ENCODE data around the gene CNIH1. TPM values are rescaled to one million over a fixed set of nuclear protein-coding genes. Genes with fewer than 3 reads are reported as not detected.
"Not testable (repeated sequence)": the region's sequence is repeated elsewhere in the genome, so short reads cannot be mapped to it uniquely, and the experiment has no call there.

CNIH1 gene
- polyA plus RNA-seq, 4 donors: 110 to 171 (median 137) TPM

DNA sequence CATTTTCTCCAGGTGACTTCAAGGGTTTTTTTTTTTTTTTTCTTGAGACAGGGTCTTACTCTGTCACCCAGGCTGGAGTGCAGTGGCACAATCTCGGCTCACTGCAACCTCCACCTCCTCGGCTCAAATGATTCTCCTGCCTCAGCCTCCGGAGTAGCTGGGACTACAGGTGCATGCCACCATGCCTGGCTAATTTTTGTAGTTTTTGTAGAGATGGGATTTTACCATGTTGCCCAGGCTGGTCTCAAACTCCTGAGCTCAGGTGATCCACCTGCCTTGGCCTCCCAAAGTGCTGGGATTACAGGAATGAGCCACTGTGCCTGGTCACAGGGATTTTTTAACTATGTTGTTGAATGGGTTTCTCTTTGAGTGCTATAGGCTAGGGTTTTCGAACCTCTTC lies 3.2 kb downstream of the CNIH1 start:
- not testable (repeated sequence) for DNase-seq (ENCODE audit: low read depth in 4 of 4, low spot score in 3 of 4)

GRCh38 chr14:54435500-54435981 lies 5.6 kb downstream of the CNIH1 start:
- no peak for DNase-seq (ENCODE audit: low read depth in 4 of 4, low spot score in 3 of 4)

DNA sequence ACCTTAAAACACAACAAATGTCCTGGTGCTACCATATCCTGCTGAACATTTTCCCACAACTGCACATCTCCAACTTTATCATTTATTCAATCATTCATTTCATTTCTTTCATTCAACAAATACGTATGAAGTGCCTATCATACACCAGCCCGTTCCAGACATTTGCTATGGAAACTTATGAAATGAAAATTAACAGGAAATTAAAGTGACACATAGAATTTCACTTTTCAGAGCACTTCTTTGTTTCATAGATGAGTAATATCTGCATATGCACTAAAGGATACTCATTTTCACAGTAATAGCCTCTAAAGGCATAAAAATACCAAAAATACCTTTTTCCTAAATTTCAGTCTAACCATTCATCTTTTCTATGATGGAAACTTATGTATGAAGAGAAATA lies 12.6 kb downstream of the CNIH1 start:
- no peak for DNase-seq (ENCODE audit: low read depth in 4 of 4, low spot score in 3 of 4)

DNA sequence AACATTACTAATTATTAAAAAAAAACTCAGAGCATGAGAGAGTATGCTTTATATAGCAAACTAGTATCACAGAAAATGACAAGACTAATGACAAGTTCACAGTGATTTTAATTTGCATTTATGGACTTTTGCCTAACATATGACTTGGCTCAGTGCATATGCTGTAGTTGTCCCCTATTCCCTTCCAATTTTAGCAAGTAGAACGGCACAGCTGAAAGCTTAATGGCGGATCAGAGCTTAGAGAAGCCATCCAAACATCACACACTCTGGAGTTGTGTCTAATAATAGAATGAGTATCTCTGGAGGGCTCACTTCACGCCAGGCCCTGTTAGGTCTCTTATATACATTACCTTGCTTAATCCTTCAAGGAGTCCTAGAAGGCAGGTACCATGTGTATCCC lies 13.3 kb downstream of the CNIH1 start:
- DNase-seq (ENCODE audit: low read depth in 4 of 4, low spot score in 3 of 4): no peak

- no peak for DNase-seq (ENCODE audit: low read depth in 4 of 4, low spot score in 3 of 4)
Observed at GRCh38 chr14:54425537-54426274, 15.5 kb downstream of the CNIH1 start.

DNA sequence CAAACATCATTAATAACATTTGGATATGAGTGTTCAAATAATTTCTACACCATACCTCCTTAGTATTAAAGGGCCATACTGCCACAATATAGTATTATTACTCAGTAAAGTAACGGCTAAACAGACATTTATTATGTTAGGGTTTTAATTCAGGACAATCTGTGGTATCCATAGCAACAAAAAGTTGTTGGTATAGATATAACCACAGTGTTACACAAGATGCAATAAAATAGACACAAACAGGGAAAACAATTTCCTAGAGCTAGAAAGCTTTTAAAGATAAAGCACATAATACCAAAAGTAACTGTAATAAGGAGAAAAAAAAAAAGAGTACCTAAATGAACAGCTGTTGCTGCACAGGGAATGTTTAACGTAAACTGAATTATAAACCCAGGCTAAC lies 16.1 kb downstream of the CNIH1 start:
- DNase-seq (ENCODE audit: low read depth in 4 of 4, low spot score in 3 of 4): no peak

GRCh38 chr14:54424479-54424901 lies 16.7 kb downstream of the CNIH1 start:
- no peak for DNase-seq (ENCODE audit: low read depth in 4 of 4, low spot score in 3 of 4)

DNA sequence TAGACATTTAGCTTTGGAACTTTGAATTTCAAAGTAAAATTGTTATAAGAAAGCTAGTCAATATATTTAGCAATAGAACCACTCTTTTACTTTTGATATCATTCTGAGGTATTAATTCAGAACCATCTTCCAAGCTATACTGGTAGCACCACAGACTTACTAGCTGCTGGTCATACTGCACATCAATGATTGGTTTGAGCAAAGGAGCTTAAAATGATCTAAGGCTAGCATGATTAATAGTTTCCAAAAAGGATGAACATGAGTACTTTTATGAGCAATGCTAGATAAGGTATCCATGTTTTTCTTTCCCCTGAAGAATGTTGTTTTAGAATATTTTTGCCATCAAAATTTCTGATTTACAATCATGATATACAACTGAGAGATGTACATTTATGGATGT lies 17.2 kb downstream of the CNIH1 start:
- no peak for DNase-seq (ENCODE audit: low read depth in 4 of 4, low spot score in 3 of 4)

GRCh38 chr14:54420478-54421142 lies 20.6 kb downstream of the CNIH1 start:
- no peak for DNase-seq (ENCODE audit: low read depth in 4 of 4, low spot score in 3 of 4)

DNA sequence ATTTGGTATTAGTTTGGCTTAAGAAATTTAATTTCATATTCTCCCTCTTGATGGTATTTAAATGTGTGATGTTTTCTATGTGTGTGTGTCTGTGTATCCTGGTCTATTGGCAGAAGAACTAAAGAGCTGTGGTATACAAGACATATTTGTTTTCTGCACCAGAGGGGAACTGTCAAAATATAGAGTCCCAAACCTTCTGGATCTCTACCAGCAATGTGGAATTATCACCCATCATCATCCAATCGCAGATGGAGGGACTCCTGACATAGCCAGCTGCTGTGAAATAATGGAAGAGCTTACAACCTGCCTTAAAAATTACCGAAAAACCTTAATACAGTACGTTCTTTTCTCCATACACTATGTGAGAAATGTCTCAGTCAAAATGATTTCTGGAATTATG lies 29.8 kb downstream of the CNIH1 start:
- DNase-seq (ENCODE audit: low read depth in 4 of 4, low spot score in 3 of 4): no peak

- no peak for DNase-seq (ENCODE audit: low read depth in 4 of 4, low spot score in 3 of 4)
Observed at GRCh38 chr14:54410215-54410614, 31.0 kb downstream of the CNIH1 start.

DNA sequence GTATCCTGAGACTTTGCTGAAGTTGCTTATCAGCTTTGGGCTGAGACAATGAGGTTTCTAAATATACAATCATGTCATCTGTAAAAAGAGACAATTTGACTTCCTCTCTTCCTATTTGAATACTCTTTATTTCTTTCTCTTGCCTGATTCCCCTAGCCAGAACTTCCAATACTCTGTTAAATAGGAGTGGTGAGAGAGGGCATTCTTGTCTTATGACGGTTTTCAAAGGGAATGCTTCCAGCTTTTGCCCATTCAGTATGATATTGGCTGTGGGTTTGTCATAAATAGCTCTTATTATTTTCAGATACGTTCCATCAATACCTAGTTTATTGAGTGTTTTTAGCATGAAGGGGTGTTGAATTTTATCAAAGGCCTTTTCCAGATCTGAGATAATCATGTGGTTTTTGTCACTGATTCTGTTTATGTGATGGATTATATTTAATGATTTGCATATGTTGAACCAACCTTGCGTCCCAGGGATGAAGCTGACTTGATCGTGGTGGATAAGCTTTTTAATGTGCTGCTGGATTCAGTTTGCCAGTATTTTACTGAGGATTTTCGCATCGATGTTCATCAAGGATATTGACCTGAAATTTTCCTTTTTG lies 37.7 kb downstream of the CNIH1 start:
- not testable (repeated sequence) for DNase-seq (ENCODE audit: low read depth in 4 of 4, low spot score in 3 of 4)

GRCh38 chr14:54399560-54399959 lies 41.6 kb downstream of the CNIH1 start:
- no peak for DNase-seq (ENCODE audit: low read depth in 4 of 4, low spot score in 3 of 4)

DNA sequence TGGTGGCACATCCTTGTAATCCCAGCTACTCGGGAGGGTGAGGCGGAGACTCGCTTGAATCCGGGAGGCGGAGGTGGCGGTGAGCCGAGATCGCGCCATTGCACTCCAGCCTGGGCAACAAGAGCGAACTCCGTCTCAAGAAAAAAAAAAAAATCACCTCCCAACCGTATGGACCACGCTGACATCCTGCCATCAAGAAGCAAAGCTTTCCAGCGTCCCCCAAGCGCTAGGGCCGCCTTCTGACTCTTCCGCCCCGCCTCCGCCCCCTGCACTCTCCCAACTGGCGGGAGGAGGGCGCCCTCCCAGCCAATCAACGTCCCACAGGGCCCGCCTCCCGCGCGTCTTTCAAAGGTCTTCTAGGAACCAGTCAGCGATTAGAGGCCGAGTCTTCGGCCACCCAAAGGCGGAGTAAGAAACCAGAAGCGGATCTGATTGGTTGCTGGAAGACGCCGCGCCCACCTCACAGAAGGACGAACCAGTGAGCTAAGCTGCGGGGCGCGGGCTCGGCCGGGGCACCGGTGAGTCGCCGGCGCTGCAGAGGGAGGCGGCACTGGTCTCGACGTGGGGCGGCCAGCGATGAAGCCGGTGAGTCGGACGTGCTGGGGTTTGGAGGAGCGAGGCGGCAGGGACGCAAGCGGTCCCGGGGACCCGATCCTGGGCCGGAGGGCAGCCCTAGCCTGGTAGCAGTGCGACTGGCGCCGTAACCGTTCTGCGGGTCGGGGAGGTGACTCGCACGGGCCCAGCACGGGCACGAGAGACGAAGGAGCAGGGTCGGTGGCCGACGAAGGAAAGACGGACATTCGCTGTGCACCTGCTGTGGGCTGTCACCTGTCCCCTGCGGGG lies 44.5 kb downstream of the CNIH1 start, which contains the start of gene CDKN3:
CDKN3 (plus strand) TSS at position 515 of the 843 bp plus-strand sequence; CDS start at position 577, 62 bp downstream.
- DNase-seq (ENCODE audit: low read depth in 4 of 4, low spot score in 3 of 4): peak; percentile 90 to 98 (median 96)

DNA sequence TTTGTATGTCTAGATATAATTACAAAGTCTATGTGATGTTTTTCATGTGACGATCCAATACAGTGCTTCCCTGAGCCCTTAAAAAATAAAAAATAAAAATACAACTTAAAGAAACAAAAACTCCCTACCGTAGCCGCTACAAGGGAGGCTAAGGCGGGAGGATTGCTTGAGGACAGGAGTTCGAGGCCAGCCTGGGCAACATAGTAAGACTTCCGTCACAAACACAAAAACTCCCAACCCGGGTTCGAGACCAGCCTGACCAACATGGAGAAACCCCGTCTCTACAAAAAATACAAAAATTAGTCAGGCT lies 45.0 kb downstream of the CNIH1 start:
- DNase-seq (ENCODE audit: low read depth in 4 of 4, low spot score in 3 of 4): no peak

DNA sequence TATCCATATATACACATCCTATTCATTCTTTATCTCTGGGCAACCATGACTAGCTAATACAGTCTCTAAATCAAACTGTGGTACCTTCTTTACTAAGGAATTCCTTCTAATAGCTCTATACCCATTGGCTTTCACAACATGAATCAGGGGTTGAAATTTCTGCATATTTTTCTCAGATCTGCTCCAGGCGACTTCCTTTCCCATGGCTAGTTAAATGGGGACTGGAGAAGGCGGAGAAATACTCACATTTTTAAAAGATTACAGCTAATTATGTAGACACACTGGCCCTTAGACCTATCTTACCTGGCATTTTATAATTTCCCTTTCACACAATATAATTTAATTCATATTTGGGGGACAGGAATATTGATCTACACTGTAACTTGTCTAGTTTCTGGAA lies 45.5 kb downstream of the CNIH1 start:
- DNase-seq (ENCODE audit: low read depth in 4 of 4, low spot score in 3 of 4): no peak

GRCh38 chr14:54395284-54395683 lies 45.9 kb downstream of the CNIH1 start:
- no peak for DNase-seq (ENCODE audit: low read depth in 4 of 4, low spot score in 3 of 4)

DNA sequence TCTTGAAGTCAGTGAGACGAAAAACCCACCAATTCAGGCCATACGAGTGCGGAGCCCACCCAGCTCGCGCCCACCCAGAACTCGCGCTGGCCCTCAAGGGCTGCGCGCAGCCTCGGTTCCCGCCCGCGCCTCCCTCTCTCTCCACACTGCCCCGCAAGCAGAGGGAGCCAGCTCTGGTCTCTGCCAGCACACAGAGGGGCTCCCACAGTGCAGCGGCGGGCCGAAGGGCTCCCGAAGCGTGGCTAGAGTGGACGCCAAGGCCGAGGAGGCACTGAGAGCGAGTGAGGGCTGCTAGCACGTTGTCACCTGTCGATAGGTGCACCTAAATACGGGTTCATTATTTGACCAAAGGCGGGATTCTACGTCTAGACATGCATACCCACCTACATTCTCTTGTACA lies 46.6 kb downstream of the CNIH1 start:
- DNase-seq (ENCODE audit: low read depth in 4 of 4, low spot score in 3 of 4): no peak

DNA sequence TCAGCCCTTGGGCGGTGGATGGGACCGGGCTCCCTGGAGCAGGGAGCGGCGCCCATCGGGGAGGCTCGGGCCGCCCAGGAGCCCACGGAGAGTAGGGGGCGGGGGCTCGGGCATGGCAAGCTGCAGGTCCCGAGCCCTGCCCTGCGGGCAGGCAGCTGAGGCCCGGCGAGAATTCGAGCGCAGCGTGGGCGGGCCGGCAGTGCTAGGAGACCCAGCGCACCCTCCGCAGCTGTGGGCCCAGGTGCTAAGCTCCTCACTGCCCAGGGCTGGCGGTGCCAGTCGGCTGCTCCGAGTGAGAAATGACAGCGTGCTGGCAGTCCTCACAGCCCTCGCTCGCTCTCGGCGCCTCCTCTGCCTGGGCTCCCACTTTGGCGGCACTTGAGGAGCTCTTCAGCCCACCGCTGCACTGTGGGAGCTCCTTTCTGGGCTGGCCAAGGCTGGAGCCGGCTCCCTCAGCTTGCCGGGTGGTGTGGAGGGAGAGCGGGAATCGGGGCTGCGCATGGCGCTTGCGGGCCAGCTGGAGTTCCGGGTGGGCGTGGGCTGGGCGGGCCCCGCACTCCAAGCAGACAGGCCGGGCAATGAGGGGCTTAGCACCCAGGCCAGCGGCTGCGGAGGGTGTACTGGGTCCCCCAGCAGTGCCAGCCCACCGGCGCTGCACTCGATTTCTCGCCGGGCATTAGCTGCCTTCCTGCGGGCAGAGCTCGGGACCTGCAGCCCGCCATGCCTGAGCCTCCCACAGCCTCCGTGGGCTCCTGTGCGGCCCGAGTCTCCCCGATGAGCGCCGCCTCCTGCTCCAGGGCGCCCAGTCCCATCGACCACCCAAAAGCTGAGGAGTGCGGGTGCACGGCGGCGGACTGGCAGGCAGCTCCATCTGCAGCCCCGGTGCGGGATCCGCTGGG lies 47.9 kb downstream of the CNIH1 start:
- not testable (repeated sequence) for DNase-seq (ENCODE audit: low read depth in 4 of 4, low spot score in 3 of 4)
